ENCODE data around the gene WDR44. TPM values are rescaled to one million over a fixed set of nuclear protein-coding genes. Genes with fewer than 3 reads are reported as not detected.
"Not testable (repeated sequence)": the region's sequence is repeated elsewhere in the genome, so short reads cannot be mapped to it uniquely, and the experiment has no call there.

The WDR44 gene, protein sequence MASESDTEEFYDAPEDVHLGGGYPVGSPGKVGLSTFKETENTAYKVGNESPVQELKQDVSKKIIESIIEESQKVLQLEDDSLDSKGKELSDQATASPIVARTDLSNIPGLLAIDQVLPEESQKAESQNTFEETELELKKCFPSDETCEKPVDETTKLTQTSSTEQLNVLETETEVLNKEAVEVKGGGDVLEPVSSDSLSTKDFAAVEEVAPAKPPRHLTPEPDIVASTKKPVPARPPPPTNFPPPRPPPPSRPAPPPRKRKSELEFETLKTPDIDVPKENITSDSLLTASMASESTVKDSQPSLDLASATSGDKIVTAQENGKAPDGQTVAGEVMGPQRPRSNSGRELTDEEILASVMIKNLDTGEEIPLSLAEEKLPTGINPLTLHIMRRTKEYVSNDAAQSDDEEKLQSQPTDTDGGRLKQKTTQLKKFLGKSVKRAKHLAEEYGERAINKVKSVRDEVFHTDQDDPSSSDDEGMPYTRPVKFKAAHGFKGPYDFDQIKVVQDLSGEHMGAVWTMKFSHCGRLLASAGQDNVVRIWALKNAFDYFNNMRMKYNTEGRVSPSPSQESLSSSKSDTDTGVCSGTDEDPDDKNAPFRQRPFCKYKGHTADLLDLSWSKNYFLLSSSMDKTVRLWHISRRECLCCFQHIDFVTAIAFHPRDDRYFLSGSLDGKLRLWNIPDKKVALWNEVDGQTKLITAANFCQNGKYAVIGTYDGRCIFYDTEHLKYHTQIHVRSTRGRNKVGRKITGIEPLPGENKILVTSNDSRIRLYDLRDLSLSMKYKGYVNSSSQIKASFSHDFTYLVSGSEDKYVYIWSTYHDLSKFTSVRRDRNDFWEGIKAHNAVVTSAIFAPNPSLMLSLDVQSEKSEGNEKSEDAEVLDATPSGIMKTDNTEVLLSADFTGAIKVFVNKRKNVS
- 10 to 100 TPM; 19.5 to 21.0 TPM for total RNA-seq

DNA sequence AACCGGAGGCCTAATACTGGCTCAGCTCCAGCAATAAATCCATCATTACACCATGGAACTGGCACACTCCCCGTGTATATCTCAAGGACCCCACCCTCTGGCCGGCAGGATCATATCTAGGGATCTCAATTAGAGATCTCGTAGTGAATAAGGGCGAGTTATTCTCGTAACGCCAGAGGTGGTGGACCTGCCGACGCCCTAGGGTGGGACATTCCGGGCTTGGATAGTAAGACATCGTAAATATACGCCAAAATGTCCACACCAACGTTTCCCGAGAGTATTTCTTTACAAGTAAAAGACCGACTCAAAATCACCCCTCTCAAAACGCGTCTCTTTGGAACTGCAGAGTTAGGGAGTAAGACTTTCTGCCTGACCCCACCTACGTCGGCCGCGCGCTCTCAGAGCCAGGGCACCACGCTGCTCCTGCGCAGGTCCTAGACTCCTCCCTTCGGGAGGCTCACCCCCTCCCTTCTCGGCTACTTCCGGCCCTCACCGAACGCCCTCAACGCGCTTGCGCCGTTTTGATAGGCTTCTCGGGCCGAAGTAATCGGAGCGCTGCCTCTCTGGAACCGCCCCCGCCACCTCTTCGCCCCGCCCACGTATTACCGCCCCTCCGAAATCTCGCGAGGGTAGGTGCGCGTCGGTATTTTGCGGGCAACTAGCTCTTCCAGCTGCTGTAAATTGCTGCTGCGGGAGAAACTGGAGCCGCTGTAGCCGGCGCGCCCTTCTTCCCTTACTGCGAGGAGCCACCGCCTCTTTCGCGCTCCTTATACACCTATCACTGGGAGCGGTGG is at the start of gene WDR44:
Gene WDR44 (plus strand): TSS at position 643 of the 794 bp plus-strand sequence. CDS start 398 bp downstream, outside the sequence.
- Mint-ChIP-seq H3K4me3 (peak within 1 kb of the TSS; percentile 96), H3K4me1 (peaks cover 28% of the 10 kb centered on the region), H3K27me3 (no peaks in the 10 kb centered on the region), H3K9me3 (ENCODE audit: low read depth) (no peaks in the 10 kb centered on the region), H3K36me3 (no peaks in the 10 kb centered on the region), H3K27ac (peak within 1 kb of the TSS; percentile 98)
- DNase-seq (peak; percentile 96), ATAC-seq (peak; percentile 93)
- CTCF ChIA-PET, result interaction anchor here (1.7 kb wide), 1 partner anchor 256 kb away, joined by 5 read pairs; no protein-coding TSS in a partner anchor

DNA sequence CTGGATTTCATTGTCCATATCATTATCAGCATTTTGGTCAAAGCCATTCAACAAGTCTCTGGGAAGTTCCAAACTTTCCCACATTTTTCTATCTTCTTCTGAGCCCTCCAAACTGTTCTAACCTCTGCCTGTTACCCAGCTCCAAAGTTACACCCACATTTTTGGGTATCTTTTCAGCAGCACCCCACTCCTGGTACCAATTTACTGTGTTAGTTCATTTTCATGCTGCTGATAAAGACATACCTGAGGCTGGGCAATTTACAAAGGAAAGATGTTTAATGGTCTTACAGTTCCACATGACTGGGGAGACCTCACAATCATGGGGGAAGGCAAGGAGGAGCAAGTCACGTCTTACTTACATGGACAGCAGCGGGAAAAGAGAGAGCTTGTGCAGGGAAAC is 40.1 kb upstream of the WDR44 start:
- H3K4me3 Mint-ChIP-seq, ATAC-seq, DNase-seq: not testable (repeated sequence)

DNA sequence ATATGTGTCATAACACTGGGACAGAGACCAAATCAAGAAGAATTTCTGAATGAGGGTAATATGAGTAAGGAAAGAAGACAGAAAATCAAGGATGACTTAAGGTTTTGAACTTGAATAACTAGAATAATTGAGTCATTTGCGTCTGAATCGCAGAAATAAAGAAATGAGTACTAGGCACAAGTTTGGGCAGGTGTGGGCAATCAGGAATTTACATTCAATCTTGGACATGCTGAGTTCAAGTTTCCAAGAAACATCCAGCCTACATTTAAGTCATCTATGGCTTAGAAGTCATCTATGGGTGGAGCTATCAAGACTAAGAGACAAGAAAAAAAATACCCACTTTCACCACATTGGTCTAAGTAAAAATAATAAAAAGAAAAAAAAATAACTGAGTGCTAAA is 30.4 kb upstream of the WDR44 start:
- no peaks in the 10 kb centered on the region for H3K36me3 Mint-ChIP-seq
- ATAC-seq, result no peak
- no peaks in the 10 kb centered on the region for H3K9me3 Mint-ChIP-seq (ENCODE audit: low read depth)
- no peaks in the 10 kb centered on the region for H3K4me1 Mint-ChIP-seq
- CTCF ChIA-PET, result no interaction called here
- no peak overlapping the region for H3K27ac Mint-ChIP-seq
- no peak overlapping the region for H3K4me3 Mint-ChIP-seq
- DNase-seq, result no peak
- peaks cover 9% of the 10 kb centered on the region for H3K27me3 Mint-ChIP-seq

More for the DNA sequence above, 40.1 kb upstream of the WDR44 start:
- H3K9me3 Mint-ChIP-seq (ENCODE audit: low read depth); H3K27me3 Mint-ChIP-seq; H3K4me1 Mint-ChIP-seq; CTCF ChIA-PET; H3K36me3 Mint-ChIP-seq; H3K27ac Mint-ChIP-seq: not testable (repeated sequence)

DNA sequence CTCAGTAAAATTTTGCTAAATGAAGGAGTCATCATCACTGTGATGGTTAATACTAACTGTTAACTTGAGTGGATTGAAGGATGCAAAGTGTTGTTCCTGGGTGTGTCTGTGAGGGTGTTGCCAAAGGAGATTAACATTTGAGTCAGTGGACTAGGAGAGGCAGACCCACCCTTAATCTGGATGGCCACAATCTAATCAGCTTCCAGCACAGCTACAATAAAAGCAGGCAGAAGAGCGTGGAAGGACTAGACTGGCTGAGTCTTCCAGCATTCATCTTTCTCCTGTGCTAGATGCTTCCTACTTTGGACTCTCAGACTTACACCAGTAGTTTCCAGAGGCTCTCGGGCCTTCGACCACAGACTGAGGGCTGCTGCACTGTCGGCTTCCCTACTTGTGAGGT is 21.3 kb upstream of the WDR44 start:
- H3K9me3 Mint-ChIP-seq (ENCODE audit: low read depth), result no peaks in the 10 kb centered on the region
- CTCF ChIA-PET, result no interaction called here
- DNase-seq, result no peak

DNA sequence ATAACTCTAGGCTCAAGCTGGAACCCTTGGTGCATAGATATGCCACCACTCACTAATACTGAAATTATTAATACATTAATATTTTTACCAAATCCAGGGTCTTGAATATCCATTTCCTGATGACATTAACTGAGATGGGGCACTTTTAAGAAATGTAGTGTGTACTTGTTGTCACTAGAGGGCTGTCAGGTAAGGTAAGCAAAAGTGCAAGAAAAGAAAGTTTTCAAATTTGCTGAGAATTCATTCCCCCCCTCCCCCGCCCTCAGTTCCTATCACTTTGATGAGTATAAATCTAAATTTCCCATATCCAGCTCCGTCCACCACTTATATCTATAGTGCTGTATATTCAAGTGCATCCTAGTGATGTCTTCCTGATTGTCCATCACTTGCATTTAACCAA is 20.5 kb upstream of the WDR44 start:
- H3K4me3 Mint-ChIP-seq, result no peak overlapping the region
- peaks cover 2% of the 10 kb centered on the region for H3K27me3 Mint-ChIP-seq
- CTCF ChIA-PET, result no interaction called here
- DNase-seq (no peak), ATAC-seq (no peak)
- H3K9me3 Mint-ChIP-seq (ENCODE audit: low read depth), result no peaks in the 10 kb centered on the region
- no peaks in the 10 kb centered on the region for H3K36me3 Mint-ChIP-seq
- no peaks in the 10 kb centered on the region for H3K4me1 Mint-ChIP-seq
- no peak overlapping the region for H3K27ac Mint-ChIP-seq

More for the DNA sequence above, 21.3 kb upstream of the WDR44 start:
- no peak overlapping the region for H3K4me3 Mint-ChIP-seq
- ATAC-seq, result no peak
- no peaks in the 10 kb centered on the region for H3K4me1 Mint-ChIP-seq
- no peaks in the 10 kb centered on the region for H3K36me3 Mint-ChIP-seq
- H3K27ac Mint-ChIP-seq, result no peak overlapping the region
- peaks cover 2% of the 10 kb centered on the region for H3K27me3 Mint-ChIP-seq

DNA sequence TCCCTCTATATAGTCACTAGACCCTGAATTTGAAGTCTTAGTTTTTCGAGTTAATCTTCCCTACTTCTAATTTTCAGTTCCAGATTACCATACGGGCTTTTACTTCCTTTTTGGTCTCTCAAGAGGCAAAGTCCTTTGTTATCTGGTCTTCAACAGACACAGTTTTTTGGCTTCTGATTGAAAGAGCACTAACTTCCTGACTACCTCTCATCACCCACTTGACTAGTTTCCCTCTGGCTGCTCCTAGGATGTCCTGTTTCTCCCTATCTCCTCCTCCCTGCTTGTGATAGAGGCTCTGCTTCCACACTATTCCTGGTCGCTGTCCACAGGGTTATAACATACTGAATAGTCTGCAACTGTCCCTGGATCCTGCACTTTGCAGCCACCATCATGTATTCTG is 16.7 kb upstream of the WDR44 start:
- no peak overlapping the region for H3K27ac Mint-ChIP-seq
- H3K27me3 Mint-ChIP-seq, result peaks cover 2% of the 10 kb centered on the region
- ATAC-seq, result no peak
- H3K4me3 Mint-ChIP-seq, result no peak overlapping the region
- CTCF ChIA-PET, result no interaction called here
- H3K36me3 Mint-ChIP-seq, result no peaks in the 10 kb centered on the region
- no peaks in the 10 kb centered on the region for H3K9me3 Mint-ChIP-seq (ENCODE audit: low read depth)
- DNase-seq, result no peak
- no peaks in the 10 kb centered on the region for H3K4me1 Mint-ChIP-seq

DNA sequence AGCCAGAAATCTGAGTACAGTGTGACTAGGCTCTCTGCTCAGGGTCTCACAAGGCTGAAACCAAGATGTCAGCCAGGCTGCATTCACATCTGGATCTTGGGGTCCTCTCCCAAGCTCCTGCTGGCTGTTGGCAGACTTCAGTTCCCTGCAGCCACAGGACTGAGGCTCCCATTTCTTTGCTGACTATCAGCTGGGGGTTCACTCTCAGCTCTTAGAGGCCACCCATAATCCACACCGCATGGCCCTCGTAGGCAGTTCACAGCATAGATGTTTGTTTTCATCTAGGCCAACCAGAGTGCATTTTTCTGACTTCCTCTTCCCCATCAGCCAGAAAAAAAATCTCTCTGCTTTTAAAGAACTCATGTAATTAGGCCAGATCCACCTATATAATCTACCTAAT is 8.2 kb upstream of the WDR44 start:
- Mint-ChIP-seq H3K4me3 (no peak overlapping the region), H3K9me3 (ENCODE audit: low read depth) (no peaks in the 10 kb centered on the region), H3K27me3 (no peaks in the 10 kb centered on the region), H3K4me1 (no peaks in the 10 kb centered on the region), H3K36me3 (no peaks in the 10 kb centered on the region), H3K27ac (no peak overlapping the region)
- ATAC-seq, result no peak
- DNase-seq, result no peak
- CTCF ChIA-PET, result no interaction called here

DNA sequence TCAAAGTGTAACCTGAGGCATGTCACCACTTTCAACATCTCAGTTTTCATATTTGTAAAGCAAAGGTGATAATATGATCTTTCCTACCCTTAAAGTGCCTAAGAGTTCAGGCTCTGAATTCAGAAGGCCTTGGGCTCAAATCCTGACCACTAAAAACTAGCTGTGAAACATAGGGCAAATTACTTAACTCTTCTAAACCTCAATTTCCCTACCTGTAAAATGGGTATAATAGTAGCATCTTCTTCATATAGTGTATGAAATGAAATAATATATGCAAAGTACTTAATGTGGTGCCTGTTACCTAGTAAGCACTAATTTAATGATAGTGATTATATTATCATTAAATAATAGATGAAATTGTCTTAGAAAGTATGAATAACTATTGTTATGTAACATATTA is 7.0 kb upstream of the WDR44 start:
- no peaks in the 10 kb centered on the region for H3K27me3 Mint-ChIP-seq
- ATAC-seq, result no peak
- CTCF ChIA-PET, result no interaction called here

DNA sequence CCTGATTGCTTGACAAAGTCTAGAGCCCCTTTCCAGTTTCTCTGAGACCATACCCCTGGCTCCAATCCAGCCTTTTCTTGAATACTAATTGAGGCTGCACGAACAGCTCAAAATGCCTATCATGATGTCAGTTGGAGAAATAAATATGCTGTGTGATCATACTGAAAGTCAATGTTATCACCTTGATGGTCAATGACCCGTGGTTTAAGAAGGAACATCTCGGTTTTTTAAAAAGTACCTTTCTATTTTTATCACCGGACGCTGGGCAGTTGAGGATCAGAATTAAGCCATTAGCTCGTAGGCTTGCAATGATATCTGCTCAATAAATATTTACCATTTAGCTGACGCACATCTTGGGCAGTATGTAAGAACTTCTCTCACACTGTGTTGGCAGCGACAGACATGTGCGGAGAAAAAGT is 852 bp upstream of the WDR44 start:
- Mint-ChIP-seq H3K9me3 (ENCODE audit: low read depth) (no peaks in the 10 kb centered on the region), H3K4me3 (peak overlapping the region; percentile 96), H3K27ac (peak overlapping the region; percentile 98), H3K36me3 (no peaks in the 10 kb centered on the region), H3K27me3 (no peaks in the 10 kb centered on the region), H3K4me1 (peaks cover 22% of the 10 kb centered on the region)
- CTCF ChIA-PET, result no interaction called here
- DNase-seq (no peak), ATAC-seq (no peak)

More for the DNA sequence above, 7.0 kb upstream of the WDR44 start:
- Mint-ChIP-seq H3K4me3 (no peak overlapping the region), H3K4me1 (no peaks in the 10 kb centered on the region), H3K9me3 (ENCODE audit: low read depth) (no peaks in the 10 kb centered on the region), H3K27ac (no peak overlapping the region), H3K36me3 (no peaks in the 10 kb centered on the region)
- DNase-seq, result no peak

DNA sequence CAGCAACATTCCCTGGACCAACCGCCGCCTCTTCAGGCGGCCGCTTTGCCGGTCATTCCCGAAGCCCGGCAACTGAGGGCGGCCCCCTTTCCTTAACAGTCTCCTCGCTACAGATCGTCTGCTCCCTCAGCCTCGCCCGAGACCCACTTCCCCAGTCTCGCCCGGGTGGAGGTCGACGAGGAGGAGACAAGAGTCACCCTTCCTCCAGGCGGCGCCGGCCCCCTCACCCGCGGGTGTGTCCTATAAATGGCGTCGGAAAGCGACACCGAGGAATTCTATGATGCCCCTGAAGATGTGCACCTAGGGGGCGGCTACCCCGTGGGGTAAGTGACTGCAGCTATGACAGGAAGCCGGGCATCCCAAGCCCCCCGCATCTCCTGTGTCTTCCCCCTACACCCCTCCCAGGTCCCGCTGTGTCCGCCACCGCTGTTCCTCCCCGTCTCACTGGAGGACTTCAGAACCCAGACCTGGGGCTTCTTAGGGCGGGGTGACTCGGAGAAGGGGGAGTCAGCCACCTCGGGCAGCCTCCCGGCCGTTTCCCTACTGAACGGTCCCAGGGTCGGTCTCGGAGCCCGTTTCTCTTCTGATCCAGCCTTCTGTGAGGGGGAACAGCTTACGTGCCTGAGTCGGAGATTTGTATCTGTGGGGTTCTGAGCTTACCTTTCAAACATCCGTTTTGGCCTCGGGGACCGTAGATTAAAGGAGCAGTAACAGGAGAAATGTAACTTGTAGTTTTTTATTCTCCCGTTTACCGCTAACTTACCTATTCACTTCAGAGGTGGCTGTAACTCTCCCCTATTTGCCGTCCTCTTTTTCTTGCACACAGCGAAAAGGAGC is 570 bp downstream of the WDR44 start:
- Mint-ChIP-seq H3K4me3 (peak overlapping the region; percentile 96), H3K27ac (peak overlapping the region; percentile 98), H3K4me1 (peaks cover 30% of the 10 kb centered on the region), H3K36me3 (no peaks in the 10 kb centered on the region), H3K9me3 (ENCODE audit: low read depth) (no peaks in the 10 kb centered on the region), H3K27me3 (no peaks in the 10 kb centered on the region)
- ATAC-seq (peak; percentile 40), DNase-seq (peak; percentile 71)
- CTCF ChIA-PET, result interaction anchor here (1.7 kb wide), 1 partner anchor 255 kb away, joined by 5 read pairs; no protein-coding TSS in a partner anchor

DNA sequence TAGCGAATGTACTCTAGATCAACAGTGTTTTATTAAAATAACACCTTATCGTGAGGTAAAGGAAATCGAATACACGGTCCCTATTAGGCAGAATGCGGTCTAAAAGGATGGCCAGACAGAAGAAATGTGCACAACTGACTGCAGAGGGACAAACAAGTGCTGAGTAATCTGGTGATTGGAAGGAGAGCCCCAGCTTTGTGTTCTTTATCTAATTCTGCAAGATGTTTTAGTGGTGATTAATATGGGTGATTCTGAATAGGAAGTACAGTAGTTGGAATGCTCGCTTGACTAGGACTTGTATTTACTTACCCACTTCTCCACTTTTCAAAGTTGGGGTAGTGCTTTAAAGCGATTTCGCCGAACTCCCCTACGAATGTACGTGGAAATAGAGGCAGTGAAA is 1.2 kb downstream of the WDR44 start:
- peak overlapping the region; percentile 98 for H3K27ac Mint-ChIP-seq
- peaks cover 32% of the 10 kb centered on the region for H3K4me1 Mint-ChIP-seq
- no peaks in the 10 kb centered on the region for H3K27me3 Mint-ChIP-seq
- H3K9me3 Mint-ChIP-seq (ENCODE audit: low read depth), result no peaks in the 10 kb centered on the region
- ATAC-seq (no peak), DNase-seq (peak; percentile 39)
- CTCF ChIA-PET, result interaction anchor here (1.7 kb wide), 1 partner anchor 254 kb away, joined by 5 read pairs; no protein-coding TSS in a partner anchor
- H3K4me3 Mint-ChIP-seq, result peak overlapping the region; percentile 96
- no peaks in the 10 kb centered on the region for H3K36me3 Mint-ChIP-seq

DNA sequence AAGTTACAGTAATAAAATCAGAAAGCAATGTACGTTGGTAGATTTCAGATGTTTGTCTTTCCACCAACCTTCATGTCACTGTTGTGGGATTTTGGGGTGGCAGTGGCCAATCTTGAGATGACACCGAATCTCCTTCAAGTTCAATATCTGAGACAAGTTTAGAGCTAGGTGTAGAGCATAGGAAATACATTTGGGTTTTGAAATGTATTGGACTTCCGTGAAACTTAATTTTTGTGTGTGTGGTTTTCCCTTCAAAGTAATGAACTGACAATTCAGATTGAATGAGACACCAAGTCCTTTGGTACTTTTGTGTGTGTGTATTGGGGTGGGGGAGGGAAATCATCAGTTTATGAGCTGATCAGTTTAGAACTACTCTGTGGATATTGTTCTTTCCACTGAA is 1.8 kb downstream of the WDR44 start:
- H3K27ac Mint-ChIP-seq, result peak overlapping the region; percentile 98
- no peak for ATAC-seq
- H3K9me3 Mint-ChIP-seq (ENCODE audit: low read depth), result no peaks in the 10 kb centered on the region
- H3K36me3 Mint-ChIP-seq, result peaks cover 1% of the 10 kb centered on the region
- peaks cover 35% of the 10 kb centered on the region for H3K4me1 Mint-ChIP-seq
- peak overlapping the region; percentile 96 for H3K4me3 Mint-ChIP-seq
- peak; percentile 41 for DNase-seq
- no peaks in the 10 kb centered on the region for H3K27me3 Mint-ChIP-seq
- CTCF ChIA-PET, result interaction anchor here (1.7 kb wide), 1 partner anchor 254 kb away, joined by 5 read pairs; no protein-coding TSS in a partner anchor
